ENCODE results near the gene MEX3D.

DNA sequence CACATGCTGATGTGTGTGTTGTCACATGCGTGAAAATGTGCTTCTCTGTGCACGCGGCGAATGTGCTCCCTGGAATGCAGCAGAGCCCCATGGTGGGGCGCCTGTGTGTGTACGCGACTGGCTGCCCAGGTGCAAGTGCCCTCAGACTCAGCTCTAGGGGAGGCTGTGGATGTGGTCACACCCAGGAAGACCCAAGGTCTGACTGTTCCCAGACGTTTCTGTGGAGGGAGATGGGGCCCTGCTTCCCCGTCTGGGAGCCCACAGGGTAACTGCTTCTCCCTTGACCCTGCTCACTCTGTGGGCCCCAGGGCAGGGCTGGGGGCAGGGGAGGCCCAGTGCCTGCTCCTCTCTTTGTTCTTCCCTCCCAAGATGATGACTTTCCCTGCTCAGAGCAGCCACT lies 45.0 kb upstream of the MEX3D start:
- TF ChIP-seq, protein P1, sequence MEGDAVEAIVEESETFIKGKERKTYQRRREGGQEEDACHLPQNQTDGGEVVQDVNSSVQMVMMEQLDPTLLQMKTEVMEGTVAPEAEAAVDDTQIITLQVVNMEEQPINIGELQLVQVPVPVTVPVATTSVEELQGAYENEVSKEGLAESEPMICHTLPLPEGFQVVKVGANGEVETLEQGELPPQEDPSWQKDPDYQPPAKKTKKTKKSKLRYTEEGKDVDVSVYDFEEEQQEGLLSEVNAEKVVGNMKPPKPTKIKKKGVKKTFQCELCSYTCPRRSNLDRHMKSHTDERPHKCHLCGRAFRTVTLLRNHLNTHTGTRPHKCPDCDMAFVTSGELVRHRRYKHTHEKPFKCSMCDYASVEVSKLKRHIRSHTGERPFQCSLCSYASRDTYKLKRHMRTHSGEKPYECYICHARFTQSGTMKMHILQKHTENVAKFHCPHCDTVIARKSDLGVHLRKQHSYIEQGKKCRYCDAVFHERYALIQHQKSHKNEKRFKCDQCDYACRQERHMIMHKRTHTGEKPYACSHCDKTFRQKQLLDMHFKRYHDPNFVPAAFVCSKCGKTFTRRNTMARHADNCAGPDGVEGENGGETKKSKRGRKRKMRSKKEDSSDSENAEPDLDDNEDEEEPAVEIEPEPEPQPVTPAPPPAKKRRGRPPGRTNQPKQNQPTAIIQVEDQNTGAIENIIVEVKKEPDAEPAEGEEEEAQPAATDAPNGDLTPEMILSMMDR (IDR thresholded peaks at IDR 0.05): no peak
- no peak for TF ChIP-seq POLR2A (IDR thresholded peaks at IDR 0.05)

Data from ovary (tissue), 3 donors.